Ramos (cell line): ENCODE data around the gene ANKRD22.

ENCODE experiments used
- in situ Hi-C: fragments of 300-500 bp; cut with MboI; formaldehyde crosslinking; loops from one replicate; pipeline ENCODE4 v1.14.3; 2022; ENCODE audit warnings: low sequenced_read_pairs; ENCODE audit not compliant: unreplicated experiment

ANKRD22 gene

GRCh38 chr10:88841316-88842111, 10.1 kb downstream of the ANKRD22 start:
- in situ Hi-C loops = no loop called here

- in situ Hi-C loops = no loop called here
Measured at GRCh38 chr10:88840881-88841280, 10.8 kb downstream of the ANKRD22 start.

GRCh38 chr10:88840104-88840503, 11.5 kb downstream of the ANKRD22 start:
- in situ Hi-C loops = no loop called here

- in situ Hi-C loops = loop anchor here (5.0 kb wide), 2 partner anchors 98 to 373 kb away; no protein-coding TSS in a partner anchor
Measured at GRCh38 chr10:88838766-88839350, 12.8 kb downstream of the ANKRD22 start.

GRCh38 chr10:88837632-88838031, 14.0 kb downstream of the ANKRD22 start:
- in situ Hi-C loops = loop anchor here (5.0 kb wide), 2 partner anchors 100 to 375 kb away; no protein-coding TSS in a partner anchor

GRCh38 chr10:88835910-88836221, 15.8 kb downstream of the ANKRD22 start:
- in situ Hi-C loops = loop anchor here (5.0 kb wide), 2 partner anchors 101 to 376 kb away; no protein-coding TSS in a partner anchor

- in situ Hi-C loops = loop anchor here (5.0 kb wide), 2 partner anchors 102 to 377 kb away; no protein-coding TSS in a partner anchor
Measured at GRCh38 chr10:88835096-88835909, 16.3 kb downstream of the ANKRD22 start.

- in situ Hi-C loops = no loop called here
Measured at GRCh38 chr10:88833723-88834122, 17.9 kb downstream of the ANKRD22 start.

GRCh38 chr10:88833156-88833555, 18.5 kb downstream of the ANKRD22 start:
- in situ Hi-C loops = no loop called here

GRCh38 chr10:88832376-88832775, 19.3 kb downstream of the ANKRD22 start:
- in situ Hi-C loops = no loop called here

- in situ Hi-C loops = no loop called here
Measured at GRCh38 chr10:88831709-88832108, 19.9 kb downstream of the ANKRD22 start.

- in situ Hi-C loops = no loop called here
Measured at GRCh38 chr10:88830643-88831268, 20.9 kb downstream of the ANKRD22 start.

- in situ Hi-C loops = no loop called here
Measured at GRCh38 chr10:88828310-88828709, 23.3 kb downstream of the ANKRD22 start.

- in situ Hi-C loops = no loop called here
Measured at GRCh38 chr10:88827671-88828070, 24.0 kb downstream of the ANKRD22 start.

- in situ Hi-C loops = no loop called here
Measured at GRCh38 chr10:88826388-88826787, 25.3 kb downstream of the ANKRD22 start.

- in situ Hi-C loops = no loop called here
Measured at GRCh38 chr10:88820748-88821401, 30.8 kb downstream of the ANKRD22 start.

GRCh38 chr10:88819290-88819689, 32.4 kb downstream of the ANKRD22 start:
- in situ Hi-C loops = no loop called here

GRCh38 chr10:88813200-88813599, 38.4 kb downstream of the ANKRD22 start:
- in situ Hi-C loops = no loop called here

GRCh38 chr10:88810196-88810961, 41.3 kb downstream of the ANKRD22 start:
- in situ Hi-C loops = no loop called here
